Stimulated activated CD4-positive, alpha-beta T cell treated with anti-CD3 and anti-CD28 coated beads, Interleukin-1b, Interleukin-23, amount 100 ng/mL, for 48 hours (primary cell): ENCODE measurements around the gene CBFA2T3.

ENCODE experiments used
- DNase-seq: peaks from one replicate; pipeline ENCODE4 v3.0.0-alpha.2; 2020

CBFA2T3 gene

DNA sequence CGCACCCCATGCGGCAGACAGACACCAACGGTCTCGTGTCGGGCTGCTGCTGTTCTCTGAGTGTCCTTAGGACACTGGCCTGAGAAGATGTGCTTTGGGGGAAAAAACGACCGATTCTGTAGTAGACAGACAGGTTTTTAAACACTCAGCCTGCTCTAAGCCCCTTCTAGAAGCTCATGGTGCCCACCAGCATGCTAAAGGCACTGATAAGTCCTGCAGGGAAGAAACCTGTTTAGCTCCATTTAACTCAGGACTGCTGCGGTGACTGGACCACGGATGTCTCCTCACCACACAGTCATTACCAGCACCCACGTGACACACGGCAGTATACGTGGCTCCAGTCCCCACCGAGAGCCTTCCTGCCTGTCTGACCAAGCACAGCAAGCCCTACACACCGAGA, 146.2 kb downstream of the CBFA2T3 start:
- no peak for DNase-seq

- DNase-seq = no peak
Observed at GRCh38 chr16:88830258-88830657, 146.7 kb downstream of the CBFA2T3 start.

GRCh38 chr16:88828711-88829110, 148.3 kb downstream of the CBFA2T3 start:
- DNase-seq = no peak

GRCh38 chr16:88827727-88828126, 149.3 kb downstream of the CBFA2T3 start:
- no peak for DNase-seq

DNA sequence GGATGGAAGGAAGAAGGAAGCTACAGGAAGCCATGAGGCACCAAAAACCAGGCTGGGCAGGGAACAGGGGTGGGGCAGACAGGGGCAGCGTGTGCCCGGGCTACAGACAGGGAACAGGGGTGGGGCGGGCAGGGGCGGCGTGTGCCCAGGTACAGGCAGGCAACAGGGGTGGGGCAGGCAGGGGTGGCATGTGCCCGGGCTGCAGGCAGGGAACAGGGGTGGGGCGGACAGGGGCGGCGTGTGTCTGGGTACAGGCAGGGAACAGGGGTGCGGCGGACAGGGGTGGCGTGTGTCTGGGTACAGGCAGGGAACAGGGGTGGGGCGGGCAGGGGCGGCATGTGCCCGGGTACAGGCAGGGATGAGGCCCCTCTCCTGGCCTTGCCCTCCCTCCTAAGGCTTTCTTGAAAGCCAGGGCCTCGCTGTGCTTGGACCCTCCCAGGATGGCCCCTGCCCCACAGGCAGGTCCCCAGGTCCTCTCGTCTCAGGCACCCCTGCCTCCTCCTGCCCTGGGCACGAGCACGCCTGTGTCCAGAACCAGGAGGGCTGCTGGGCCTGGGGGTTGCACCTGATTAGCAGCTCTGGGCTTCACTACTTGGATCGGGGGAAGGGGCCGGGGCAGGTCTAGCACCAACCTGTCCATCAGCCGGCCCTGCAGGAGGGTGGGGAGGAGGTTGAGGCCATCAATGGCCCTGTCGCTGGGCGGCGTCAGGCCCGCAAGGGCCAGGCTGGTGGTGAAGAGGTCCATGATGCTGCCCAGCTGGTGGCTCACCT, 150.8 kb downstream of the CBFA2T3 start:
- DNase-seq = no peak

DNA sequence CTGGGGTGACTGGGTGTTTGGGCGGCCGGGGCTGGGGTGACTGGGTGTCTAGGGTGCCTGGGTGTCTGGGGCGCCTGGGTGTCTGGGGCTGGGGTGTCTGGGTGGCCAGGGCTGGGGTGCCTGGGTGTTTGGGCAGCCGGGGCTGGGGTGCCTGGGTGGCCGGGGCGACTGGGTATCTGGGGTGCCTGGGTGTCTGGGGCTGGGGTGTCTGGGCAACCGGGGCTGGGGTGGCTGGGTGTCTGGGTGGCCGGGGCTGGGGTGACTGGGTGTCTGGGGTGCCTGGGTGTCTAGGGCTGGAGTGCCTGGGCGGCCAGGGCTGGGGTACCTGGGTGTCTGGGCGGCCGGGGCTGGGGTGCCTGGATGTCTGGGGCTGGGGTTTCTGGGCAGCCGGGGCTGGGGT, 151.9 kb downstream of the CBFA2T3 start:
- DNase-seq = no peak
